ENCODE results near the gene CBR3. TPM values are rescaled to one million over a fixed set of nuclear protein-coding genes. Genes with fewer than 3 reads are reported as not detected.

Gene CBR3
- total RNA-seq, 1 donor from 2014 or later: 1.0 TPM

- no peak for DNase-seq (ENCODE audit: extremely low spot score, unreplicated experiment)
- H3K36me3 Mint-ChIP-seq: no peaks in the 10 kb centered on the region
- no peak overlapping the region for H3K4me3 Mint-ChIP-seq
- H3K9me3 Mint-ChIP-seq: peaks cover 5% of the 10 kb centered on the region
- TF ChIP-seq CTCF (conservative IDR thresholded peaks at IDR 0.05): peak; percentile 68
- peaks cover 11% of the 10 kb centered on the region for H3K4me1 Mint-ChIP-seq (ENCODE audit: unreplicated experiment)
- H3K27me3 Mint-ChIP-seq: peaks cover 3% of the 10 kb centered on the region
- H3K27ac Mint-ChIP-seq: no peak overlapping the region
Measured at GRCh38 chr21:36122977-36123376, 11.9 kb upstream of the CBR3 start.

GRCh38 chr21:36124395-36124794 lies 10.5 kb upstream of the CBR3 start:
- Mint-ChIP-seq H3K4me3 (no peak overlapping the region), H3K27me3 (peaks cover 10% of the 10 kb centered on the region), H3K36me3 (no peaks in the 10 kb centered on the region), H3K4me1 (ENCODE audit: unreplicated experiment) (peaks cover 20% of the 10 kb centered on the region), H3K9me3 (peaks cover 5% of the 10 kb centered on the region), H3K27ac (no peak overlapping the region)
- no peak for TF ChIP-seq CTCF (conservative IDR thresholded peaks at IDR 0.05)
- no peak for DNase-seq (ENCODE audit: extremely low spot score, unreplicated experiment)

GRCh38 chr21:36125512-36126207 lies 9.2 kb upstream of the CBR3 start:
- Mint-ChIP-seq H3K27me3 (peaks cover 16% of the 10 kb centered on the region), H3K4me3 (peak overlapping the region; percentile 54), H3K9me3 (peaks cover 5% of the 10 kb centered on the region), H3K36me3 (no peaks in the 10 kb centered on the region), H3K27ac (peak overlapping the region; percentile 82), H3K4me1 (ENCODE audit: unreplicated experiment) (peaks cover 26% of the 10 kb centered on the region)
- DNase-seq (ENCODE audit: extremely low spot score, unreplicated experiment): no peak
- peak; percentile 92 for TF ChIP-seq CTCF (conservative IDR thresholded peaks at IDR 0.05)

DNA sequence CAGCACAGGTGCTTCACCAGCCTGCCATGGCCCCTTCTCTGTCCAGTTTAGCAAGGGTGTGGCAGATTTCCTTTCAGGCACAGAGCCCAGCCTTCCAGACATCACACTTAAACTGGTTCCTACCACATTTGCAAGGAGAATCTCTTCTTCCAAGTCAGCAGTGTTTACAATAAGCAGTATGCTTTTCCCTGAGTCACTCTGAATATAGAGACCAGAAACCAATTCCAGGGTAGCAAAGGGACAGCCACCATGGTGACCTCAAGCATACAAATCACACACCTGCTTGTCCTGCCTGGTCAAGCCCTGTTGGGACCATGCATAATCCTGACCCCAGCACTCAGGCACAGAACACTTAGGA lies 8.7 kb upstream of the CBR3 start:
- Mint-ChIP-seq H3K36me3 (no peaks in the 10 kb centered on the region), H3K4me1 (ENCODE audit: unreplicated experiment) (peaks cover 27% of the 10 kb centered on the region), H3K9me3 (peaks cover 5% of the 10 kb centered on the region), H3K27ac (peak overlapping the region; percentile 82), H3K27me3 (peaks cover 20% of the 10 kb centered on the region), H3K4me3 (no peak overlapping the region)
- TF ChIP-seq CTCF (conservative IDR thresholded peaks at IDR 0.05): no peak
- peak; percentile 18 for DNase-seq (ENCODE audit: extremely low spot score, unreplicated experiment)

- no peak for DNase-seq (ENCODE audit: extremely low spot score, unreplicated experiment)
- Mint-ChIP-seq H3K4me1 (ENCODE audit: unreplicated experiment) (peaks cover 27% of the 10 kb centered on the region), H3K4me3 (no peak overlapping the region)
Measured at GRCh38 chr21:36126621-36127110, 8.2 kb upstream of the CBR3 start.

More at GRCh38 chr21:36126621-36127110, 8.2 kb upstream of the CBR3 start:
- Mint-ChIP-seq H3K9me3 (peaks cover 5% of the 10 kb centered on the region), H3K36me3 (no peaks in the 10 kb centered on the region), H3K27ac (peak overlapping the region; percentile 82), H3K27me3 (peaks cover 20% of the 10 kb centered on the region)
- no peak for TF ChIP-seq CTCF (conservative IDR thresholded peaks at IDR 0.05)

All from type B pancreatic cell (in vitro differentiated cells).